ENCODE data around the gene EPDR1.

GRCh38 chr7:37977243-37977642 is 56.8 kb downstream of the EPDR1 start:
- TF ChIP-seq, protein P1, sequence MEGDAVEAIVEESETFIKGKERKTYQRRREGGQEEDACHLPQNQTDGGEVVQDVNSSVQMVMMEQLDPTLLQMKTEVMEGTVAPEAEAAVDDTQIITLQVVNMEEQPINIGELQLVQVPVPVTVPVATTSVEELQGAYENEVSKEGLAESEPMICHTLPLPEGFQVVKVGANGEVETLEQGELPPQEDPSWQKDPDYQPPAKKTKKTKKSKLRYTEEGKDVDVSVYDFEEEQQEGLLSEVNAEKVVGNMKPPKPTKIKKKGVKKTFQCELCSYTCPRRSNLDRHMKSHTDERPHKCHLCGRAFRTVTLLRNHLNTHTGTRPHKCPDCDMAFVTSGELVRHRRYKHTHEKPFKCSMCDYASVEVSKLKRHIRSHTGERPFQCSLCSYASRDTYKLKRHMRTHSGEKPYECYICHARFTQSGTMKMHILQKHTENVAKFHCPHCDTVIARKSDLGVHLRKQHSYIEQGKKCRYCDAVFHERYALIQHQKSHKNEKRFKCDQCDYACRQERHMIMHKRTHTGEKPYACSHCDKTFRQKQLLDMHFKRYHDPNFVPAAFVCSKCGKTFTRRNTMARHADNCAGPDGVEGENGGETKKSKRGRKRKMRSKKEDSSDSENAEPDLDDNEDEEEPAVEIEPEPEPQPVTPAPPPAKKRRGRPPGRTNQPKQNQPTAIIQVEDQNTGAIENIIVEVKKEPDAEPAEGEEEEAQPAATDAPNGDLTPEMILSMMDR (conservative IDR thresholded peaks at IDR 0.05 in 1 of 2, IDR thresholded peaks at IDR 0.05 in 1 of 2; ENCODE audit: low read depth in 1 of 2, low read length in 2 of 2) = no peak
- TF ChIP-seq EZH2 (IDR thresholded peaks at IDR 0.05; ENCODE audit: low read length, missing control alignments) = no peak
